Ovary (tissue), 9 donors: ENCODE data around the gene RBMS1. TPM values are rescaled to one million over a fixed set of nuclear protein-coding genes. Genes with fewer than 3 reads are reported as not detected.

Experiments
- DNase-seq, 5 donors: peaks; one replicate each; pipeline ENCODE4 v3.0.0-alpha.2; 2019 to 2020
- H3K27ac ChIP-seq, 2 donors: fragments of 200-600 bp; one replicate each; pipeline versions ENCODE4 v1.5.1 to v1.8.0; 2019 to 2022
- H3K27me3 ChIP-seq: fragments of 200-600 bp; one replicate; pipeline ENCODE4 v1.8.0; 2022
- H3K36me3 ChIP-seq: fragments of 200-600 bp; sonication (generic); one replicate; pipeline ENCODE4 v1.5.1; 2019
- H3K4me1 ChIP-seq: one replicate; pipeline ENCODE4 v1.8.1; 2013; ENCODE audit warnings: mild to moderate bottlenecking, moderate library complexity; ENCODE audit not compliant: insufficient read depth
- H3K4me3 ChIP-seq: fragments of 200-600 bp; sonication (generic); one replicate; pipeline ENCODE4 v1.5.1; 2017
- H3K9me3 ChIP-seq, 2 donors: fragments of 200-600 bp in 1 of 2; sonication (generic) in 1 of 2; one replicate each; pipeline versions ENCODE4 v1.5.1 to v1.8.1; 2013 to 2019; ENCODE audit warnings: mild to moderate bottlenecking in 1 of 2, moderate library complexity in 1 of 2
- EP300 ChIP-seq: sonication (generic); formaldehyde crosslinking; IDR thresholded peaks from one replicate; pipeline ENCODE4 v1.6.1; 2017; ENCODE audit warnings: antibody characterized with exemption
- POLR2A ChIP-seq: fragments of 450-650 bp; IDR thresholded peaks from one replicate; pipeline ENCODE4 v1.6.1; 2017; ENCODE audit warnings: antibody characterized with exemption, mild to moderate bottlenecking, moderate library complexity
- WGBS, 3 donors: extraction: QIAGEN DNeasy Blood & Tissue Kit in 1 of 3; methylation state at CpG; one replicate each; pipeline versions ENCODE4 v1.1.5 to v1.1.7; 2013 to 2017; 5-methylcytosine and 5-hydroxymethylcytosine counted together
- intact Hi-C, 4 donors: fragments of 100-400 bp; cut with DNase I; formaldehyde crosslinking; loops; one replicate each; pipeline versions ENCODE4 v1.11.0 to v1.15.1; 2022 to 2023
- polyA plus RNA-seq, 2 donors: library from polyadenylated mRNA; stranded (reverse); fragments of 200-250 nt in 1 of 2; fragments of 350-450 nt in 1 of 2; fragmentation: Illumina TruSeq in 1 of 2; extraction: RNeasy Lipid Tissue Mini Kit (QIAGEN cat#74804) in 1 of 2; gene quantifications; one replicate each; pipeline ENCODE4 v1.2.3, GENCODE V29; 2013 to 2014
- total RNA-seq, 7 donors: library from RNA; depleted of rRNA in 2 of 7; stranded (reverse); fragments of >200 nt in 2 of 7; fragmentation: NEBNext Ultra II Directional in 3 of 7; extraction: Animal tissue kit (Norgen Biotek cat#: 25700) in 3 of 7; gene quantifications; one replicate each; pipeline versions ENCODE4 v1.1.0 to v1.2.4, GENCODE V29; 2016 to 2023
- TF ChIP-seq, protein P1 (sequence below), 3 donors: fragments of 450-650 bp in 2 of 3; fragments of 200-600 bp in 1 of 3; IDR thresholded peaks; one replicate each; pipeline versions ENCODE4 v1.5.1 to v1.8.0; 2016 to 2022; ENCODE audit warnings: antibody characterized with exemption in 3 of 3, mild to moderate bottlenecking in 1 of 3
- donor health status: DM: no; HTN: no; CAD: no; lungs with moderate emphysema.
- donor health status: DM: no; HTN: no; CAD: no.
- donor health status: Bipolar disorder and iron deficiency.
- donor health status: DM: yes; HTN: yes; CAD: no.
- donor health status: DM: no; HTN: no; CAD: no.
- donor health status: DM: yes; HTN: yes; CAD: no.

The RBMS1 gene
- total and polyA plus RNA-seq, 9 donors = 50.7 to 91.9 (median 73.8) TPM

DNA sequence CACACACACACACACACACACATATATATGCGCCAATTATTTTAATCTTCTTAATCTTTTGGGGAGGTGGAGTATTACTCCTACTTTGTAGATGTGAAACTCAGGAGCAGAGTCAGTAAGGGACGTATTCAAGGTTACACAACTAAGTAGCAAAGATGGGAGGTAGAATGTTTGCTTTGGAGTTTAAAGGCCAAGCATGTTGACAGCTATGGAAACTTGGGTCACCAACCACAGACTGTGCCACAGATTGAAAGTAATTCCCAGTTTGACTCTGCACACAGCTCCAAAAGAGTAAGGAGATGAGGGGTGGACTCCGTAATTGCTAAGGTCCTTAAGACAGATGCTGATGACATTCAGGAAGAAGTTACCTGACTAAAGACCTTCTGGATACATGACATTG lies 168.7 kb downstream of the RBMS1 start:
- peaks cover 4% of the 10 kb centered on the region for H3K4me1 ChIP-seq
- intact Hi-C loops = loop anchor here in 2 of 4 donors (5.0 kb wide), 1 partner anchor 647 kb away; no protein-coding TSS in a partner anchor
- H3K27ac ChIP-seq = no peak overlapping the region

DNA sequence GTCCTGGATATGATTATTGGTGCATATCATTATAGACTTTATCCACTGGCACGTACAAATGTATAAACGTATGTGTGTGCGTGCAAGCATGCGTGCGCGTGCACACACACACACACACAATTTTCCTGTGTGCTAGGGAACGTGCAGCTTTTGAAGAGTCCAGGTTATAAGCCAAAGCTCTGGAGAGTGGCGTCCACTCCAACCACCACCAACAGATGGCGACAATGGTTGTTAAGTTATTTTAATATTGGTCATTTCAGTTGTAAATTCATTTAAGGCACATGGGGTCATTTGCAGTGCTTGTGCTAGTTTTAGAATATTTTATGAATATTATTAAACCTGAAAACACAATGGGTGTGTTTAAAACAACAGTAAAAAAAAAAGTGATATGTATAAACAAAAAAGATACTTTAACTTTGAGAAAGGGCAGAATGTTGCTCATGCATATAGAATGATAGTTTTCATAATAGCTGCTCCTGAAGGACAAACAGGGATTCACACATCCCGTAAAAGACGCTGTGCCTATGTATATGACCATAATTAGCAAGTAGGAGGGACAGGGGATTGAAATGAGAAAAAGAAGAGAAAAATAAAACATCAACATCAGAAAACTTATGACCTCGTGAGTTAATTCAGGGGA lies 169.3 kb downstream of the RBMS1 start:
- H3K4me1 ChIP-seq = peaks cover 4% of the 10 kb centered on the region
- H3K4me3 ChIP-seq = no peak overlapping the region
- DNase-seq = peak; percentile 44 to 70 (median 63)
- H3K27me3 ChIP-seq = no peaks in the 10 kb centered on the region
- H3K36me3 ChIP-seq = no peaks in the 10 kb centered on the region
- TF ChIP-seq EP300 (no peak), POLR2A (no peak)
- TF ChIP-seq, protein P1, sequence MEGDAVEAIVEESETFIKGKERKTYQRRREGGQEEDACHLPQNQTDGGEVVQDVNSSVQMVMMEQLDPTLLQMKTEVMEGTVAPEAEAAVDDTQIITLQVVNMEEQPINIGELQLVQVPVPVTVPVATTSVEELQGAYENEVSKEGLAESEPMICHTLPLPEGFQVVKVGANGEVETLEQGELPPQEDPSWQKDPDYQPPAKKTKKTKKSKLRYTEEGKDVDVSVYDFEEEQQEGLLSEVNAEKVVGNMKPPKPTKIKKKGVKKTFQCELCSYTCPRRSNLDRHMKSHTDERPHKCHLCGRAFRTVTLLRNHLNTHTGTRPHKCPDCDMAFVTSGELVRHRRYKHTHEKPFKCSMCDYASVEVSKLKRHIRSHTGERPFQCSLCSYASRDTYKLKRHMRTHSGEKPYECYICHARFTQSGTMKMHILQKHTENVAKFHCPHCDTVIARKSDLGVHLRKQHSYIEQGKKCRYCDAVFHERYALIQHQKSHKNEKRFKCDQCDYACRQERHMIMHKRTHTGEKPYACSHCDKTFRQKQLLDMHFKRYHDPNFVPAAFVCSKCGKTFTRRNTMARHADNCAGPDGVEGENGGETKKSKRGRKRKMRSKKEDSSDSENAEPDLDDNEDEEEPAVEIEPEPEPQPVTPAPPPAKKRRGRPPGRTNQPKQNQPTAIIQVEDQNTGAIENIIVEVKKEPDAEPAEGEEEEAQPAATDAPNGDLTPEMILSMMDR (IDR thresholded peaks at IDR 0.05) = peak in 2 of 3 donors; percentile 47 to 61
- intact Hi-C loops = loop anchor here in 1 of 4 donors (5.0 kb wide), 1 partner anchor 648 kb away; no protein-coding TSS in a partner anchor
- no peaks in the 10 kb centered on the region for H3K9me3 ChIP-seq
- WGBS, 3 donors = 57 to 60% (median 57%) methylated on average over 12 of the region's 12 CpGs
- H3K27ac ChIP-seq = no peak overlapping the region

More for the DNA sequence above, 168.7 kb downstream of the RBMS1 start:
- WGBS, 3 donors = 83 to 91% (median 88%) methylated on average over 3 of the region's 3 CpGs
- no peaks in the 10 kb centered on the region for H3K9me3 ChIP-seq
- H3K4me3 ChIP-seq = no peak overlapping the region
- no peak for DNase-seq
- TF ChIP-seq POLR2A (no peak), EP300 (no peak)
- TF ChIP-seq, protein P1 (IDR thresholded peaks at IDR 0.05) = no peak
- H3K36me3 ChIP-seq = no peaks in the 10 kb centered on the region
- no peaks in the 10 kb centered on the region for H3K27me3 ChIP-seq

DNA sequence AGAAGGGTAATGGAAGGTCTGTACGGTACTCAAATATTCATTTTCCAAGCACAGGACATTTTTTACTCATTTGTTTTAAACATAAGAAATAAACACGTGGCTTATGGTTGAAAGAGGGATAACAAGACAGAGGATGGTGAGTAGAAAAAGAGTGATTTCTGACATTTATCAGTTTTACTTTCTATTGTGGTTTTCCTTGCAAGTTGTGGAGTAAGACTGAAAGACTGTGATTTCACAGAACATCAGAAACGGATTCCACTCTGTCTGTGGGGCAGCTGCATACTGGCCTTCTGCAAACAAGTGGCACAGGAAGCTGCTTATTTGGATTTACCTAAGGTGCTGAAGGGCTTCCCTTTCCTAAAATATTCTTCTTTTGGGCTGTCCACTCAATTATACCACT lies 171.3 kb downstream of the RBMS1 start:
- 86 to 91% (median 88%) methylated on average over 3 of the region's 3 CpGs for WGBS, 3 donors
- Histone ChIP-seq H3K4me3 (no peak overlapping the region), H3K9me3 (no peaks in the 10 kb centered on the region), H3K27me3 (no peaks in the 10 kb centered on the region), H3K4me1 (peaks cover 6% of the 10 kb centered on the region), H3K36me3 (no peaks in the 10 kb centered on the region), H3K27ac (no peak overlapping the region)
- intact Hi-C loops = loop anchor here in 1 of 4 donors (5.0 kb wide), 1 partner anchor 650 kb away; no protein-coding TSS in a partner anchor
- DNase-seq = no peak
- TF ChIP-seq EP300 (no peak), POLR2A (no peak)
- TF ChIP-seq, protein P1 (IDR thresholded peaks at IDR 0.05) = no peak

- TF ChIP-seq EP300 = no peak
- H3K4me1 ChIP-seq = peaks cover 11% of the 10 kb centered on the region
- no peaks in the 10 kb centered on the region for H3K27me3 ChIP-seq
- H3K9me3 ChIP-seq = no peaks in the 10 kb centered on the region
- no peak overlapping the region for H3K27ac ChIP-seq
- no peak for DNase-seq
- intact Hi-C loops = loop anchor here in 1 of 4 donors (5.0 kb wide), 1 partner anchor 651 kb away; no protein-coding TSS in a partner anchor
- H3K4me3 ChIP-seq = no peak overlapping the region
- 62 to 87% (median 73%) methylated on average over 2 of the region's 2 CpGs for WGBS, 3 donors
- no peaks in the 10 kb centered on the region for H3K36me3 ChIP-seq
Observed at GRCh38 chr2:160321006-160321405, 172.6 kb downstream of the RBMS1 start.

DNA sequence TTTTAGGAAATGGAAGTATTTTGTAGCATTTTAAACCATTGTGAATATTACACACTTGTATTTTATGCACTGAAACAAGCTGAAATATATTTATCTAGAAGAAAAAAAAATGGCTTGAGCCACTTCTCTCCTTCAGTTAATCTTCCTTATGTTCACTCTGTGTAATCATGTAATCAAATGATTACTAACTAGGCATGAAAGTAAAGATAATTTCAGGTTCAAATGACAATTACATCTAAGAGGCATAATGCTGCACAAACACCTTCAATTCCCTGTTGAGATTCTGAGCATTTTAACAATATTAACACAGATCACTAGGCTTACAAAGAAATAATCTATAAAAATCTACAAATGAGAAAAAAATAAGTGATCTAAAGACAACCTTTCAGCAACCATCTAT lies 173.9 kb downstream of the RBMS1 start:
- no peaks in the 10 kb centered on the region for H3K9me3 ChIP-seq
- TF ChIP-seq POLR2A (no peak), EP300 (no peak)
- TF ChIP-seq, protein P1 (IDR thresholded peaks at IDR 0.05) = no peak
- H3K4me1 ChIP-seq = peaks cover 10% of the 10 kb centered on the region
- H3K36me3 ChIP-seq = no peaks in the 10 kb centered on the region
- no peak overlapping the region for H3K4me3 ChIP-seq
- no peak overlapping the region for H3K27ac ChIP-seq
- H3K27me3 ChIP-seq = no peaks in the 10 kb centered on the region
- no peak for DNase-seq
- intact Hi-C loops = loop anchor here in 2 of 4 donors (5.0 to 10.0 kb wide), 2 partner anchors 653 to 1785 kb away; no protein-coding TSS in a partner anchor
